Osteoblast (primary cell): ENCODE results near the gene MARCHF2. TPM values are rescaled to one million over a fixed set of nuclear protein-coding genes. Genes with fewer than 3 reads are reported as not detected.

Experiments used
- DNase-seq: peaks from one replicate; pipeline ENCODE4 v3.0.0; 2011; ENCODE audit warnings: low spot score, mixed read lengths; ENCODE audit not compliant: insufficient read length; ENCODE audit errors: missing footprints
- H2AFZ ChIP-seq: 2 replicates; pipeline ENCODE4 v1.6.0; 2011; ENCODE audit warnings: mild to moderate bottlenecking, low read length
- H3K27ac ChIP-seq: 2 replicates; pipeline ENCODE4 v1.5.1; 2011; ENCODE audit warnings: mild to moderate bottlenecking, low read depth, low read length, moderate library complexity
- H3K27me3 ChIP-seq: 2 replicates; pipeline ENCODE4 v1.6.0; 2012; ENCODE audit warnings: mild to moderate bottlenecking, control low read depth, inconsistent platforms, low read length, moderate library complexity; ENCODE audit not compliant: insufficient read depth
- H3K36me3 ChIP-seq: 2 replicates; pipeline ENCODE4 v1.5.1; 2011; ENCODE audit warnings: mild to moderate bottlenecking, low read length, control low read depth, moderate library complexity; ENCODE audit not compliant: insufficient read depth
- H3K4me1 ChIP-seq: 2 replicates; pipeline ENCODE4 v1.5.1; 2011; ENCODE audit warnings: mild to moderate bottlenecking, low read length, control low read depth, moderate library complexity; ENCODE audit not compliant: insufficient read depth
- H3K4me2 ChIP-seq: 2 replicates; pipeline ENCODE4 v1.6.0; 2011; ENCODE audit warnings: mild to moderate bottlenecking, low read length; ENCODE audit not compliant: insufficient read depth
- H3K4me3 ChIP-seq: fragments of 200-600 bp; sonication (generic); 3 replicates; pipeline ENCODE4 v1.5.1; 2012; ENCODE audit warnings: mild to moderate bottlenecking, low read length, inconsistent platforms; ENCODE audit not compliant: insufficient read depth
- H3K79me2 ChIP-seq: 2 replicates; pipeline ENCODE4 v1.6.0; 2012; ENCODE audit warnings: mild to moderate bottlenecking, low read length, control low read depth, inconsistent platforms; ENCODE audit not compliant: insufficient read depth
- H3K9me3 ChIP-seq: 2 replicates; pipeline ENCODE4 v1.5.1; 2011; ENCODE audit warnings: low read depth, low read length, control low read depth
- H4K20me1 ChIP-seq: 2 replicates; pipeline ENCODE4 v1.6.0; 2012; ENCODE audit warnings: mild to moderate bottlenecking, low read length, control low read depth; ENCODE audit not compliant: insufficient read depth
- CTCF ChIP-seq: IDR thresholded peaks from 2 replicates; pipeline ENCODE4 v1.5.1; 2011; ENCODE audit warnings: mild to moderate bottlenecking, low read depth, low read length, moderate library complexity; ENCODE audit errors: extremely low read depth
- small RNA-seq: library from RNA; depleted of rRNA; stranded (forward); fragments of <200 nt; gene quantifications from one replicate; pipeline ENCODE3, GENCODE V24; 2012
- total RNA-seq: library from RNA; depleted of rRNA; stranded (reverse); fragments of >200 nt; gene quantifications from 2 replicates; pipeline ENCODE4 v1.2.3, GENCODE V29; 2012

MARCHF2 gene
- total RNA-seq, 1 donor, result 69.8 TPM

GRCh38 chr19:8487137-8487851 is 74.2 kb downstream of the MARCHF2 start:
- TF ChIP-seq CTCF, result no peak
- Histone ChIP-seq H3K4me3 (no peak overlapping the region), H3K27me3 (no peaks in the 10 kb centered on the region), H3K27ac (no peak overlapping the region), H3K79me2 (peaks cover 31% of the 10 kb centered on the region), H3K4me1 (no peaks in the 10 kb centered on the region), H2AFZ (no peak overlapping the region), H4K20me1 (peaks cover 29% of the 10 kb centered on the region), H3K36me3 (peaks cover 65% of the 10 kb centered on the region), H3K9me3 (no peaks in the 10 kb centered on the region), H3K4me2 (no peak overlapping the region)
- no peak for DNase-seq

DNA sequence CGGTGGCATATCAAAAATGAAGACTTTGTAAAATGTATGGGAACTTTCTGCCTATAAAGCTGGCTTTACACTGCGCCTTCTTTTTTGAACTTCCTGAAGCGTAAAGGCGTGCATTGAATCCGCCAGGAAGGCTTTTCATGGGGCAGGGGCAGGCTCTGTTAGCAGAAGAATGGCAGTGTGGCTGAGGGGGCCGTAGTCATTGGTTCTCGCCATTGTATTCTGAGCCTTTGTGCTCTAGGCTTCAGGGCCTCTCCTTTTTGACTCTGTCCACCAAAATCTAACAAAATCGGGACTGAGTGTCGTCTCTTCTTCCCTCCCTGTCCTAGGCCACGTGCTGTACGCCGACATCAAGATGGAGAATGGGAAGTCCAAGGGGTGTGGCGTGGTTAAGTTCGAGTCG is 75.3 kb downstream of the MARCHF2 start:
- no peaks in the 10 kb centered on the region for H3K27me3 ChIP-seq
- H3K36me3 ChIP-seq, result peaks cover 56% of the 10 kb centered on the region
- no peak for TF ChIP-seq CTCF
- no peak overlapping the region for H3K27ac ChIP-seq
- H3K4me1 ChIP-seq, result no peaks in the 10 kb centered on the region
- DNase-seq, result no peak
- H2AFZ ChIP-seq, result no peak overlapping the region
- no peak overlapping the region for H3K4me2 ChIP-seq
- peaks cover 24% of the 10 kb centered on the region for H4K20me1 ChIP-seq
- no peak overlapping the region for H3K4me3 ChIP-seq
- no peaks in the 10 kb centered on the region for H3K9me3 ChIP-seq
- peaks cover 21% of the 10 kb centered on the region for H3K79me2 ChIP-seq

Small RNA genes lying within 50 kb of the gene (small RNA-seq; reads per million reads assigned to genes)
- 0.60 reads per million for gene MIR4999

Other genes with a start within 250 kb of the MARCHF2 start
- gene CERS4, start 203.9 kb upstream of the MARCHF2 start, total RNA-seq, result 1.5 and 4.0 TPM in 2 replicates
- 18.6 and 22.8 TPM in 2 replicates for gene CD320, start 104.9 kb upstream of the MARCHF2 start, total RNA-seq
- 9.0 and 18.3 TPM in 2 replicates for gene NDUFA7, start 91.9 kb upstream of the MARCHF2 start, total RNA-seq
- gene RPS28, start 91.8 kb upstream of the MARCHF2 start, total RNA-seq, result 177 and 180 TPM in 2 replicates
- gene KANK3, start 70.0 kb upstream of the MARCHF2 start, total RNA-seq, result 0.59 TPM in 1 of 2 replicates, not detected in the other
- gene ANGPTL4, start 49.1 kb upstream of the MARCHF2 start, total RNA-seq, result 1.1 and 1.2 TPM in 2 replicates
- gene RAB11B, start 22.9 kb upstream of the MARCHF2 start, total RNA-seq, result 24.2 and 28.3 TPM in 2 replicates
- 37.7 and 39.4 TPM in 2 replicates for gene HNRNPM, start 31.7 kb downstream of the MARCHF2 start, total RNA-seq
- gene PRAM1, start 89.3 kb downstream of the MARCHF2 start, total RNA-seq, result under 0.01 TPM in 1 of 2 replicates, not detected in the other
- gene ZNF414, start 100.9 kb downstream of the MARCHF2 start, total RNA-seq, result 2.9 and 6.9 TPM in 2 replicates
- under 0.01 and 0.72 TPM in 2 replicates for gene MYO1F, start 164.1 kb downstream of the MARCHF2 start, total RNA-seq
- gene ADAMTS10, start 197.4 kb downstream of the MARCHF2 start, total RNA-seq, result 49.6 and 56.3 TPM in 2 replicates
- not detected in 2 replicates for gene NFILZ, start 217.3 kb downstream of the MARCHF2 start, total RNA-seq